ENCODE measurements around the gene SLC39A7. TPM values are rescaled to one million over a fixed set of nuclear protein-coding genes. Genes with fewer than 3 reads are reported as not detected.

The SLC39A7 gene
- total RNA-seq, 2 donors from 2014 or later = 71.3 to 106 TPM

GRCh38 chr6:33174784-33175183, 25.9 kb upstream of the SLC39A7 start:
- Histone ChIP-seq H3K27me3 (replicated peaks; ENCODE audit: insufficient read depth) (no peaks in the 10 kb centered on the region), H3K27ac (no peak overlapping the region), H3K4me1 (ENCODE audit: control insufficient read depth in 1 of 2, low read depth in 2 of 2) (no peaks in the 10 kb centered on the region), H3K36me3 (no peaks in the 10 kb centered on the region), H3K4me3 (no peak overlapping the region), H3K9me3 (no peaks in the 10 kb centered on the region)
- no peak for DNase-seq (ENCODE audit: low spot score)
- TF ChIP-seq CTCF (IDR thresholded peaks at IDR 0.05) = no peak
- ATAC-seq (ENCODE audit: insufficient number of reproducible peaks, low FRiP score, low read depth) = no peak

GRCh38 chr6:33175436-33176069, 25.1 kb upstream of the SLC39A7 start:
- Histone ChIP-seq H3K4me1 (ENCODE audit: control insufficient read depth in 1 of 2, low read depth in 2 of 2) (no peaks in the 10 kb centered on the region), H3K27me3 (replicated peaks; ENCODE audit: insufficient read depth) (no peaks in the 10 kb centered on the region), H3K27ac (no peak overlapping the region), H3K4me3 (no peak overlapping the region), H3K36me3 (no peaks in the 10 kb centered on the region), H3K9me3 (no peaks in the 10 kb centered on the region)
- ATAC-seq (ENCODE audit: insufficient number of reproducible peaks, low FRiP score, low read depth) = no peak
- TF ChIP-seq CTCF (IDR thresholded peaks at IDR 0.05) = no peak
- DNase-seq (ENCODE audit: low spot score) = no peak

DNA sequence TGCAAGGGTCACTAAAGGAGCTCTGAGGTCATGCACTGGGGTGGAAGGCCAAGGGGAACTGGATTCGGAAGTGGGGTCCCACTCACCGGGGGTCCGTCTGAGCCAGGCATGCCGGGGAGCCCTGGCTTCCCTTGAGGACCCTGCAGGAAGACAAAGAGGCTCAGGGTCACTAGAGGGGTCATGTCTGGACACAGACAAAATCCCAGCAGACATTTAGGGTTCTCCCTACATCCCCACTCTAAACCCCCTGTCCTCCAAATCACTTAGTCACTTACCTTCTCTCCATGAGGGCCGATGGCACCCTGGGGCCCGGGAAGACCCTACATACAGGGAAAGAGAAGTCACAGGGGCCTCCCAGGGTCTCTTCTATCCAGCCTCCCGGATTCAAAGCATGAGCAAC, 23.8 kb upstream of the SLC39A7 start:
- no peaks in the 10 kb centered on the region for H3K9me3 ChIP-seq
- TF ChIP-seq CTCF (IDR thresholded peaks at IDR 0.05) = no peak
- H3K27ac ChIP-seq = no peak overlapping the region
- no peak overlapping the region for H3K4me3 ChIP-seq
- no peak for DNase-seq (ENCODE audit: low spot score)
- H3K4me1 ChIP-seq (ENCODE audit: control insufficient read depth in 1 of 2, low read depth in 2 of 2) = no peaks in the 10 kb centered on the region
- no peaks in the 10 kb centered on the region for H3K36me3 ChIP-seq
- no peak for ATAC-seq (ENCODE audit: insufficient number of reproducible peaks, low FRiP score, low read depth)
- H3K27me3 ChIP-seq (replicated peaks; ENCODE audit: insufficient read depth) = no peaks in the 10 kb centered on the region

DNA sequence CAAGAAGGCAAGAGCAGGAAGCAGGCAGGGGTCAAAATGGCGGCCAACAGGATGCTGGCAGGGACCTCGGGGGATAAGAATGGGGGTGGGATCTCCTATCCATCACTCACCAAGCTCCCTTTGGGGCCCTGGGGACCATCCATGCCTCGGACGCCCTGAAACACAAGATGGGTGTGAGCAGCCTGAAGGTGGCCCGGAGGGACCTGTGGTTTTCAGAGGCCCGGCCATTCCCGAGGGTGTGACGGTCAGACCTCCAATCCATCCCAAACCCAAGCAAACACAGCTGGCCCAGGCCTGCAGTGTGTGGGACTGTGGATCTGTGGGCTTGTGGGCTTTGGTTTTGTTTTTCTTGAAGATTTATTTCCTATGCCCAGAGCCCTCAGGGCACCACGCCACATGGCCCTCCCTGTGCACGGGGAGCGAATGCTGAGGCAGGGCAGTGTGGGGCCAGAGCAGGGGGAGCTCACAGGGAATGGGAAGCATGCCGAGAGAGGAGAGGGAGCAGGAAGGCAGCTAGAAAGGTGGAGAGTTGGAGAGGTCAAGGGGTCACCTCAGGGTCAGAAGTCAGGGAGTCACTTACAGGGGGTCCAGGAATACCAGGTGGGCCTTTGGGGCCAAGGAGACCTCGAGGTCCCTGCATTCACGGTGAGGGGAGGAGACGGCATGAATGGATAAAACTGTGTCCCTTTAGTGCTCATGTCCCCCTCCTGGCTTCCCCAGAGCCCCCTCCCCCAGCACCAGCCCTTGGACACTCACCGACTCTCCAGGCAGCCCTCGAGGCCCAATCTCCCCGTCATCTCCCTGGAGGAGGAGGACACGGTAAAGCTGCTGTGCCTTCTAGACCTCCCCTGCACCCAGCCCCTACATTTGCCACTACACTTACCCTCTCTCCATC, 22.9 kb upstream of the SLC39A7 start:
- no peak for TF ChIP-seq CTCF (IDR thresholded peaks at IDR 0.05)
- no peaks in the 10 kb centered on the region for H3K9me3 ChIP-seq
- H3K36me3 ChIP-seq = no peaks in the 10 kb centered on the region
- DNase-seq (ENCODE audit: low spot score) (no peak), ATAC-seq (ENCODE audit: insufficient number of reproducible peaks, low FRiP score, low read depth) (no peak)
- H3K27me3 ChIP-seq (replicated peaks; ENCODE audit: insufficient read depth) = no peaks in the 10 kb centered on the region
- no peak overlapping the region for H3K4me3 ChIP-seq
- no peaks in the 10 kb centered on the region for H3K4me1 ChIP-seq (ENCODE audit: control insufficient read depth in 1 of 2, low read depth in 2 of 2)
- H3K27ac ChIP-seq = no peak overlapping the region

DNA sequence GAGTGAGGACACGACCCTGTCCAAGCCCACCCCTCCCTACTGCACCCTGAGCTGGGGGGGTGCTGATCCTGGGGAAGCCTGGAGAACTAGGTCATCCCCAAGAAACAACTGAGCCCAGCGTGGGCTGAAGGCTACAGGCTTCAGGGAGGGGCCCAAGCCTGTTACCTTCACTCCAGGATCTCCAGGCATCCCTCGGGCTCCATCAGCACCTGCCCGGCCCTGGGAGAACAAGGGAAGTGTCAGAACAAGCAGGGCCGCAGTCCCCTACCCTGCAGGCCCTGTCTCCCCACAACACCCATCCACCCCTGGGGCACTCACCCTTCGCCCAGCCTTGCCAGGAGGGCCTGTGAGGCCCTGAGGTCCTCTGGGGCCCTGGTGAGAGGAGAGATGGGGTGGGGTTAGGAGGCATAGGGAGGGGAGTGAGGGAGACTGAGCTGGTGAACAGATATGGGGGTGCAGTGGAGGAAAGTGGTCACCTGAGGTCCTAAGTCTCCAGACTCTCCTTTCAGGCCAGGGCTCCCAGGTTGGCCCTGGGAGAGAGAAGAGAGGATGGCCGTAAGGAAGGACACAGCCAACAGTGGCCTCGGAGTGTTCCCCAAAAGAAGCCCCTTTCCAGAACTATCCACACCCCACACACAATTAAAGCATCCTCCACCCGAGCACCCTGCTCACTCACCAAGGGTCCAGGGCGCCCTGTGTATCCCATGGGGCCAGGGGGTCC, 21.8 kb upstream of the SLC39A7 start:
- ATAC-seq (ENCODE audit: insufficient number of reproducible peaks, low FRiP score, low read depth) = no peak
- Histone ChIP-seq H3K4me1 (ENCODE audit: control insufficient read depth in 1 of 2, low read depth in 2 of 2) (no peaks in the 10 kb centered on the region), H3K9me3 (no peaks in the 10 kb centered on the region), H3K27ac (no peak overlapping the region), H3K27me3 (replicated peaks; ENCODE audit: insufficient read depth) (no peaks in the 10 kb centered on the region), H3K4me3 (no peak overlapping the region), H3K36me3 (no peaks in the 10 kb centered on the region)
- no peak for TF ChIP-seq CTCF (IDR thresholded peaks at IDR 0.05)
- no peak for DNase-seq (ENCODE audit: low spot score)

All from thoracic aorta (tissue), 2 donors.